HPDE6-E6E7 (cell line): ENCODE results near the gene TEF.
"Not testable (repeated sequence)": the region's sequence is repeated elsewhere in the genome, so short reads cannot be mapped to it uniquely, and the experiment has no call there.

ENCODE experiments used
- DNase-seq: peaks from one replicate; pipeline ENCODE4 v3.0.0; 2011; ENCODE audit warnings: missing footprints; ENCODE audit errors: extremely low spot score

TEF gene

GRCh38 chr22:41425660-41426365 is 44.1 kb downstream of the TEF start:
- no peak for DNase-seq

GRCh38 chr22:41429232-41429950 is 47.6 kb downstream of the TEF start:
- DNase-seq: no peak

GRCh38 chr22:41429951-41430332 is 48.2 kb downstream of the TEF start:
- no peak for DNase-seq

- DNase-seq: no peak
Observed at GRCh38 chr22:41431656-41432055, 49.9 kb downstream of the TEF start.

GRCh38 chr22:41433480-41433879 is 51.7 kb downstream of the TEF start:
- DNase-seq: not testable (repeated sequence)

- not testable (repeated sequence) for DNase-seq
Observed at GRCh38 chr22:41434361-41435003, 52.7 kb downstream of the TEF start.

- DNase-seq: no peak
Observed at GRCh38 chr22:41435560-41435959, 53.8 kb downstream of the TEF start.

GRCh38 chr22:41436322-41437113 is 54.8 kb downstream of the TEF start:
- DNase-seq: no peak

- DNase-seq: no peak
Observed at GRCh38 chr22:41437198-41437597, 55.5 kb downstream of the TEF start.

GRCh38 chr22:41440511-41440910 is 58.8 kb downstream of the TEF start:
- not testable (repeated sequence) for DNase-seq

GRCh38 chr22:41442240-41442792 is 60.6 kb downstream of the TEF start:
- DNase-seq: no peak

- peak; percentile 78 for DNase-seq
Observed at GRCh38 chr22:41444360-41445128, 62.8 kb downstream of the TEF start.

GRCh38 chr22:41445129-41446056 is 63.7 kb downstream of the TEF start:
- no peak for DNase-seq

- no peak for DNase-seq
Observed at GRCh38 chr22:41446057-41446501, 64.3 kb downstream of the TEF start.

- peak; percentile 57 for DNase-seq
Observed at GRCh38 chr22:41446639-41447434, 65.1 kb downstream of the TEF start, which contains the start of gene TOB2. TOB2 (minus strand) TSS chr22:41446801; CDS start chr22:41437345, 9,456 bp downstream.

GRCh38 chr22:41447435-41448188 is 65.9 kb downstream of the TEF start:
- no peak for DNase-seq

- peak; percentile 96 for DNase-seq
Observed at GRCh38 chr22:41448189-41448808, 66.6 kb downstream of the TEF start.
